GM21528 (cell line): ENCODE data around the gene OR7D2.
"Not testable (repeated sequence)": the region's sequence is repeated elsewhere in the genome, so short reads cannot be mapped to it uniquely, and the experiment has no call there.

Experiments
- ATAC-seq: cut with Tn5 transposase; IDR thresholded peaks from one replicate; pipeline ENCODE4 v1.9.1; 2021; ENCODE audit warnings: mild to moderate bottlenecking, moderate library complexity; ENCODE audit not compliant: unreplicated experiment, low FRiP score

The OR7D2 gene

DNA sequence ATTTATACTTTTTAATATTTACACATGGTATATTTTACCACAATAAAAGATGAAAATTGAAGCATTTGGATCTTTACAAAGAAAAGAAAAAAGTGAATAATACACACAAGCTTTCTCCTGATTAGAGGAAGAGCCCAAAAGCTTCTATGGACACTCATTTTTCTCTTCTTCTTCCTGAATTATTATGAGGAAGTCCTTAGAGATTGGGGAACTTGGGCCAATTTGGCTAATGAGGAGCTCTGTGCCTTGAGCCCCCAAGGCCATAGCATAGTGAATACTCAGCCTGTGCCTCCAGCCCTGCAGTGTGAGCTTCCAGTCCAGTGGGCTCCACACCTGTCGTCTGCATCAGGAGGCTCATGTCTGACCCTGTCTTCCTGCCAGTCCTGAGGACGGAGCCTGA lies 19.3 kb downstream of the OR7D2 start:
- not testable (repeated sequence) for ATAC-seq

DNA sequence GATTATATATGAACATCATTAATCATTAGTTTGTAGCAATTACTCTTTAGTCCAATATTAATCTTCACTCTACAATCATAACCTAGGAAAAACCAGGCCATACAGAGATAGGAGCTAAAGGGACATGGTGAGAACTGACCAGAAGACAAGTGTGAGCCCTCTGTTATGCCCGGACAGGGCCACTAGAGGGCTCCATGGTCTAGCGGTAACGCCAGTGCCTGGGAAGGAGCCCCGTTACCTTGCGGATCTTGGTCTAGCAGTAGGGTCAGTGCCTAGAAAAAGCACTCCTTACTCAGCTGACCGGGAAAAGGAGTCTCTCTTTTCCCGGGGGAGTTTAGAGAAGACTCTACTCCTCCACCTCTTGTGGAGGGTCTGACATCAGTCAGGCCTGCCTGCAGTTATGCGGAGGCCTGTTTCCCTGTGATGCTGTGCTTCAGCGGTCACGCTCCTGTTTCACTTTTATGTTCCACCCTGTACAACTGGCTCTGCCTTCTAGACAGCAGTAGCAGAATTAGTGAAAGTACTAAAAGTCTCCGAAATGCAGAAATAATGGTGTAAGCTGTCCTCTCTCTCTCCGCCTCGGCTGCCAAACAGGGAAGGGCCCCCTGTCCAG lies 26.8 kb downstream of the OR7D2 start:
- ATAC-seq: no peak

DNA sequence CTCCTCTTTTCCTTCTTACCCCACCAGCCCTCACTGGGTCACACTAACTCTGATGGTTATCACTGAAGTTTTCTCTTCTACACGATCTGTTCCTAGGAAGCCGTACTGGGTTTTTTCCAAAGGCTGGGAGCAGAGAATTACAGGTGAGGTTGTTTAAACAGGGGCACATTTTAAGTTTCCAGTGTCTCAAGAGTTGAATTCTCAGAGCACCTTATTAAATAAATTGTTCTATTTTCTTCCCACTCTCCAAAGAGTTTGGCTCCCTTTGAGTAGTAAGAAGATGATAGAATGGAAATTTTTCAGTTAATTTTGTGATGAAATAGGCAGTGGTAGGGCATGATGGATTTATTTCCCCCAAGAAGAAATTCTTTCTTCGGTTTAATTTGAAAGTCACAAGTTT lies 40.7 kb downstream of the OR7D2 start, which contains the start of gene OR7D4:
Gene OR7D4 (minus strand): TSS at position 101 of the 400 bp plus-strand sequence. CDS start 4,752 bp downstream, outside the sequence.
- ATAC-seq: no peak
